Measurements from ENCODE around the gene EPHA4.

Gene EPHA4

GRCh38 chr2:221434142-221434541, 138.0 kb downstream of the EPHA4 start:
- no peak for DNase-seq

- DNase-seq: no peak
Observed at GRCh38 chr2:221431477-221431876, 140.6 kb downstream of the EPHA4 start.

- DNase-seq: no peak
Observed at GRCh38 chr2:221429741-221430491, 142.2 kb downstream of the EPHA4 start.

DNA sequence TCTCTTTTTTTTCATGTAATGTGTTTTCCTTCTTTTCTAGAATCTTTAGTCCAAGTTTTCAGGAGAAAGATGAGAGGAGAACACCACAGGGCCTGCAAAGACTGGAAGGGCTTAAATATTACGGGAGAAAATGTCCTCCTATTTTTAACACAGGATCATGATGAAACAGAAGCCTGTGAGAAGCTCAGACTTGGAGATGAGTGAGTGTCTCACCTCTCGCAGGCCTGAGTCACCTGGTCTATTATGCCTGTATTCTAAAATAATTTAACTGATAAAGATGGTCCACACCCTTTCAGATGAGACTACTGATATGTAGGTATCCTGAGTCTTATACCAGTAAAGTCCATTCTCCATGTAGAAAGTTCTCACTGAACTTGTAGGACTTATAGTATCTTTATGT, 143.2 kb downstream of the EPHA4 start:
- no peak for DNase-seq

- DNase-seq: no peak
Observed at GRCh38 chr2:221426929-221427328, 145.2 kb downstream of the EPHA4 start.

DNA sequence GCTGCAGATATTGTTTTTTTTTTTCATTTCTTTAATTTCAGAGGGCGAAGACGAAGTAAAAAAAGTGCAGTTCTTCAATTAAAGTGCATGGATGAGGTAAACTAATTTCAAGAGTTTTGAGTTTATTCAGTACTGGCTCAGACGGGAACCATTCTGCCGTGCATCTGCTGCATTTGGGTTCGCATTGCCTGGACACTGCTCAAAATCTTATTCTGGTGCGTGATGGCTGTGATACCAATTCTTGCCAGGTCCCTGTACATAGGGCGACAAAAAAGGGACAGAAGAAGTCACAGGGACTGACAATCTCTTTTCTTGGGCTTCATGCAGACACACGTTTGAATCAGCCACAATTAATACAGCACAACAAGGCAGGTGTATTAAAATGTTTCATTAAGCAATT, 146.2 kb downstream of the EPHA4 start:
- DNase-seq: no peak

GRCh38 chr2:221425353-221425752, 146.8 kb downstream of the EPHA4 start:
- DNase-seq: no peak

- DNase-seq: no peak
Observed at GRCh38 chr2:221423210-221423804, 148.8 kb downstream of the EPHA4 start.

DNA sequence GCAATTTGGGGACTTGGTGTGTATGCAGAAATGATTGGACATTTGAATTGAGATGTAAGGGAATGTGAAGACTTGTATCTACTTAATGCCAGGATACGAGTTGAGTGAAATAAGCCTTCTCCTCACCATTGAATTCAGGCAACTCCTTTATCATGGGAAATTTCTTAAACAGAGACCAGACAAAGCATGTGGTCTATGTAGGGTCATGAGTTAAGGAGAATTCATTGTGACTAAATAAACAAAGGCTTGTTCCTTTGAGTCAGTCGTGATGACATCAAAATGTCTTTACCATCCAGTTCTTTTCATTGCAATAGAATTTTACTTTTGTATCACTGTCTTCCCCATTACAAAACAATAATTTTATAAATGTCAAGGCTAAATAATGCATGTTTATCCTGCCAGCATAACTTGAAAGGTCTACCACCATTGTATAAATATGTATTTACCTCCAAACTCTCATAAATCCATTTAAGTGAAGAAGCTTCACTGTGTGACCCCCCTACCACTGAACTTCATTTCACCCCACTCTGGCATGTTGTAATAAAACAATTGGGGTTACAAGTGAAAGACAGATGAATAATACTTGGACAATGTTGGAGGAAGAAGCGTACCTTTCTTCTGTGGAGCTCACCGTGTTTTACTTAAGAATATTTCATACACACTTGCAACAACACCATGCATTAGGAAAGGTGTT, 149.4 kb downstream of the EPHA4 start:
- no peak for DNase-seq

GRCh38 chr2:221420245-221420644, 151.9 kb downstream of the EPHA4 start:
- DNase-seq: no peak

- no peak for DNase-seq
Observed at GRCh38 chr2:221415789-221416188, 156.3 kb downstream of the EPHA4 start.

- no peak for DNase-seq
Observed at GRCh38 chr2:221412978-221413377, 159.1 kb downstream of the EPHA4 start.

DNA sequence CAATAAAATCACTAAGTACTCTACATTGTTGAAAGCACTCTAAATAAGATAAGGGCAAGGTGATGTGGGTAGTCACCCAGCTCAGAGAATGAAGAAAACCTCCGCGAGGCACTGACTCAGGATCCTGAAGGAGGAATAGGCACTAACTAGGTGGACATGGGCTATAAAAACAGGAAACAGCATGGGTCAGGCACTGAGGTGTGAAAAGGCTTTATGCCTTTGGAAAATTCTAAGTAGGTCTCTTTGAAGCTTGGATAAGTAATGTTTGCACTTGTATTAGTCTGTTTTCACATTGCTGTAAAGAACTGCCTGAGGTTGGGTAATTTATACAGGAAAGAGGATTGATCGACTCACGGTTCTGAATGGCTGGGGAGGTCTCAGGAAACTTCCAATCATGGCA, 161.6 kb downstream of the EPHA4 start:
- no peak for DNase-seq

GRCh38 chr2:221407765-221408164, 164.3 kb downstream of the EPHA4 start:
- no peak for DNase-seq

GRCh38 chr2:221405521-221405920, 166.6 kb downstream of the EPHA4 start:
- DNase-seq: no peak

GRCh38 chr2:221402072-221402471, 170.0 kb downstream of the EPHA4 start:
- no peak for DNase-seq

DNA sequence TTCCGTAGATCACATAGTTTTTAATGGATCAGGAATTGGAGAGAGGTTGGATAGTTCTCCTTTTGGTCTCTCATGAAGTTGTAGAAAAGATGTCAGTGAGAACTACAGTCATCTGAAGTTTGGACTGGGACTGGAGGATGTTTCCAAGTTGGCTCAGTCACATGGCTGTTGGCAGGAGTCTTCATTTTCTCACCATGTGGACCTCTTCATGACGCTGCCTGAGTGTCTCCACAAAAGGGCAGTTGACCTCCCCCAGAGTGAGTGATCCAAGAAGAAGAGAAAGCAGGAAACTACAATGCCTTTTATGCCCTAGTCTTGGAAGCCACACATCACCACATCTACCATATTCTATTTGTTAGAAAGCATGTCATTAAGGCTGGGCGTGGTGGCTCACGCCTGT, 171.7 kb downstream of the EPHA4 start:
- no peak for DNase-seq

DNA sequence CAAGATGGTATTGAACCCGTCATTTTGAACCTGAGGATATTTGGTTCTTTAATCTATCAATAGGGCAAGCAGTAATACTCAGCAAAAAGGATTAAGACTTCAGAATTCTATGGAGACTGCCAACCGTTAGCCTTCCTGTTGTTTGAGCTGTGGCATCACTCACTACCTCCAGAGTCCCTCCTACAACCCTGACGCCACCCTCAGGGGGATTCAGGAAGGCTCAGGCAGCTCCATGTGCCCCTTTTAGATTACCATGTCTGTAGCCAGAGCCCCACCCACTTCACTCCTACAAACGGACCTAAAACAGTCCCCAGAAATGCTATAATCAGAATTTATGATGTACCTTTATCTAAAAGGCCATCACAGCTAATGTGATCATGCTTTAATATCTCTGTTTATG, 172.9 kb downstream of the EPHA4 start:
- no peak for DNase-seq

DNA sequence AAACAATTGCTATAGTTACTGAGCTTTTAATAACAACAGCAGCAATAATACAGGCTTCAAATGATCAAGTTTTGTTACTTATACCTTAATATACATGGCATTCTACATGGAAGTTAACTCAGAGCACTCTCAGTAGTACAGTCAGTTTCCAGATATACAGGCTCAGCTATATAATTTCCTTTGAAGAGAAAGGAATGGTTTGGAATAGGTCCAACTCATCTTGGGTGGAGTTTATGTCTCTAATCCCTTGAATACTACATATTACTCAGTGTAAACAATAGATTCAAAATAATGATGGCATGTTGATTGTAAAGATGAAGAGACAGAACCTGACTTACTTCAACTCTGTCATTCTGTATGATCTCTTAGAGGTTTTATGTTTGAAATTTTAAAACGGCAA, 174.9 kb downstream of the EPHA4 start:
- no peak for DNase-seq

DNA sequence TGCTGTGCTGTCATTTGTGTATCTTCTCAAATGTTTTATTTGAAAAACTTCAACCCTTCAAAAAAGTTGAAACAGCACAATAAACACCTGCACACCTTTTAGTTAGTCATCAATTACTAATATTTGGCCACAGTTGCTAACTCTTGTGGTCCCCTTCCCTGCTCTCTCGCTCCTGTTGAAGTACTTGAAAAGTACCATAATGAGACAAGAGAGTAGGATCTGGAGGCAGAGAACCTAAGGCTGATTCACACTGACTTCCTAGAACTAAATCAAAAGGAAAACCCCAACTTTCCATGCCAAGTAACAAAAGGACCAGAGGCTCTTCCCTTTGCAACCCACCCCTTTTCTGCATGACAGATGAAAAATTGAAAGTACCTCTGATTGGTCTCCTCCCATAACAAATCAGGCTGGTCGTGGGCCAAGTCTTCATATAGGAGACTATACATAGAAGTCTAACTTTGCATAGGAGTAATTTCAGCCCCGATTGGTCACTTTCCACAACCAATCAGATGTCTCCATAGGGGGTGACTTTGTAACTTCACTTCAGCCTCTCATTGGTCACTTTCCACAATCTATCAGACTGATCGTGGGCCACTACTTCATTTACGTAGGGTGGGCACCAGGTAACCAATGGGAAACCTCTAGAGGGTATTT, 179.7 kb downstream of the EPHA4 start:
- no peak for DNase-seq

DNA sequence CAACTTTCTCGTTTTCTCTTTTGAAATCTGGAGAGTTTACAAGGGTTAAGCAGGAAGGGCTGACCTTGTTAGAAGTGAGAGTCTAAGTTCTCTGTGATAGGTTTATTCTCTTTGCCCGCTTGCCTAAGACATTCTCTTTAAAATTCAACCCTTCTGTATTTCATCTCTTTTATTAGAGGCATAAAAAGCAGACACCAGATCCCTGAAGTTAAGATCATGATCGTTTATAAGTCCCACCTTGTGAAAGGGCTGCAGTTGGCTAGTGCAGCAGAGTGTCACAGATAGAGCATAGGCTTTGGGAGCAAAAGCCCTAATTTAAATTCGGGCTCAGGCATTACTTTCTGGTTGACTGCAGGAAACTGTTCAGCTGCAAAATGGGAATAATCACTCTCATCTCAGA, 181.2 kb downstream of the EPHA4 start:
- no peak for DNase-seq

GRCh38 chr2:221389904-221390303, 182.2 kb downstream of the EPHA4 start:
- no peak for DNase-seq

DNA sequence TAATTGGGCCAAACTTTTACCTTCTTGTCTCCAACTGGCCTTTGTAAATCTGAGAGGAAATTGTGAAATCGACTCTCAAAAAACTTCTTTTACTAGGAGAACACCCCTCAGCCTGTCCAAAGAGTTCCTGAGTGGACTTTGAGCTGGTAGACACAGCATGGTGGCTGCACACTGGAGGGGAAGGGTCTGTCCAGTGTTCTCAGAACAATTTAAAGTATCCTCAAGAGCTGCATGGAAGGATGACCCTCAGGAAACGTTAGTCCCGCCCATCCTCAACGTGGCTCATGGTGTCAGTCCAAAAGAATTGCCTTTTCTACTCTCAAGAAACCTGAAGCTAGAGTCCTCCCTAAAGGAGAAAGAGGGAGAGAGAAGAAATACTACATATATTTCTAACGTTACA, 182.7 kb downstream of the EPHA4 start:
- DNase-seq: no peak

GRCh38 chr2:221388891-221389290, 183.2 kb downstream of the EPHA4 start:
- DNase-seq: no peak
